GM19240 (cell line): ENCODE results near the gene ELF2.
"Not testable (repeated sequence)": the region's sequence is repeated elsewhere in the genome, so short reads cannot be mapped to it uniquely, and the experiment has no call there.

Source experiments
- DNase-seq: peaks from one replicate; pipeline ENCODE4 v3.0.0; 2011; ENCODE audit warnings: low spot score; ENCODE audit not compliant: insufficient read length

ELF2 gene

GRCh38 chr4:139188648-139189416, 11.8 kb upstream of the ELF2 start:
- DNase-seq: no peak

DNA sequence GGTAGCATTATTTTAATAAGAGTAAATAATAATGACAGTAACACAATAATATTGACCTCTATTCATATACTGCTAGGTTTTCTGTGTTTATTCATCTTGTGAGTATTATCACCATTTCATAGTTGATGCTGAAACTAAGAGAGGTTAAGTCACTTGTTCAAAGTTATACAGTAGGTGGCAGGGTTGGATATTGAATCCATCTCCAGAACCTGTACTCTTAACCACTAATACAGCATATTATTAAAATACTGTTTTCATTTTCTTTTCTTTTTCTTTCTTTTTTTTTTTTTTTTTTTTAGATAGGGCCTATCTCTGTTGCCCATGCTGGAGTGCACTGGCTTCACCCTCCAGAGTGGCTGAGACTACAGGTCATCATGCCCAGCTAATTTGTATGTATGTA, 7.1 kb upstream of the ELF2 start:
- DNase-seq: no peak

GRCh38 chr4:139177869-139178619, 1.0 kb upstream of the ELF2 start:
- peak; percentile 52 for DNase-seq

GRCh38 chr4:139176302-139177048, 543 bp downstream of the ELF2 start:
- DNase-seq: no peak

DNA sequence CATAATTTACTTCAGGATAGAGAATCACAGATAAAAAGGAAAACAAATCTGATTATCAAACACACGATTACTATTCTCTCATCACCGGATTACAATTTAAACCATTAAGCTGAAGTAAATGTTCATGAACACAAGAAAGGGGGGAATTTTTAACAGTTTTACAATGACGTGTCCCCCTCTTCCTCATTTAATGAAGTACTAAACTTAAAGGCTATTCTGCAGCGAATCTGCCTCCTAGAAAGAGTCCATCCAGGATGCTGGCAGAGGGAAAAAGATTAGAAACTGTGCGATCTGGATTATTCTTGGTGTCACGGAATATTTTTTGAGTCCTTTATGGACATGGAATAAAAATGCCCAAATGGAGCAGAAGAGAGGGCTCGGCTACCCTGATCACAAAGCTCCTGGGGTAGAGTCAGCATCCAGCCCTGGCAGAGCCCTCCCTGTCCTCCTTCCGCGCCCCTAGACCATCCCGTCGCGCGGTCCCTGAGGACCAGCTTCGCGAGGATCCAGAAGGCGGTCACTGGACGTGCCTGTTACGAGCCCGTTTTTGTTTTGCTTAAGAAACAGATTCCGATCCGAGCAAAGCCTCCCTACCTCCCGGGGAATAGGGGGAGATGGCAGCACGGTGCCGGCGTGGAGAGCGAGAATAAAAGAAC, 1.2 kb downstream of the ELF2 start:
- no peak for DNase-seq

DNA sequence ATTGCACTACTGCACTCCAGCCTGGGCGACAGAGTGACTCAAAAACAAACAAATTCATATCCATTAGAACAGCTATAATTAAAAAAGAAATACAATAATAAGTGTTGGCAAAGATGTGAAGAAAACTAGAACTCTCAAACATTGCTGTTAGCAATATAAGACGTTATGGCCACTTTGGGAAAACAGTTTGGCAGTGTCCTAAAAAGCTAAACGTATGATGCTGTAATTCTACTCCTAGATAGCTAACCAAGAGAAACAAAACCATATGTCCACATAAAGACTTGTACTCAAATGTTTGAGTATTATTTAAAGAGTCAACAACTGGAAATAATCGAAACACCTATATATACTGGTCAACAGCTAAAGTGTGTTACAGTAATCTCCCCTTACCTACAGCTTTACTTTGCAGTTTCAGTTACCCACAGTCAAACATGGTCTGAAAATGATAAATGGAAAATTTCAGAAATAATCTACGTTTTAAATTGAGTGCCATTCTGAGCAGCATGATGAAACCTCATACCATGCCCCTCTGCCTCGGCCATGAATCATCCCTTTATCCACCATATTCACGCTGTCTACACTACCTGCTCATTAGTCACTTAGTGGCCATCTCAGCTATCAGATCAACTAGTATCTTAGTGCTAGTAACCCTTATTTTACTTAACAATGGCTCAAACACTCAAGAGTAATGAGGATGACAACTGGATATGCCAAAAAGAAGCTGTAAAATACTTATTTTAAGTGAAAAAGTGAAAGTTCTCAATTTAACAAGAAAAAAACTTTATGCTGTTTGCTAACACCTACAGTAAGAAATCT, 4.9 kb downstream of the ELF2 start:
- no peak for DNase-seq

DNA sequence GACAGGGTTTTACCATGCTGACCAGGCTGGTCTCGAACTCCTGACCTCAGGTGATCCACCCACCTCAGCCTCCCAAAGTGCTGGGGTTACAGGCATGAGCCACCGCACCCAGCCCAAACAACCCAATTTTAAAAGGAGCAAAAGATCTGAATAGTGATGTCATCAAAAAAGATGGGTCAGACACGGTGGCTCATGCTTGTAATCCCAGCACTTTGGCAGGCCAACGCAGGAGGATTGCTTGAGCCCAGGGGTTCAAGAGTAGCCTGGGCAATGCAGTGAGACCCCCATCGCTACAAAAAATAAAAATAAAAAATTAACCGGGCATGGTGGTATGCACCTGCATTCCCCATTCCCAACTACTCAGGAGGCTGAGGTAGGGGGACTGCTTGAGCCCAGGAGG, 6.1 kb downstream of the ELF2 start:
- no peak for DNase-seq

- DNase-seq: no peak
Measured at GRCh38 chr4:139167774-139168444, 9.1 kb downstream of the ELF2 start.

DNA sequence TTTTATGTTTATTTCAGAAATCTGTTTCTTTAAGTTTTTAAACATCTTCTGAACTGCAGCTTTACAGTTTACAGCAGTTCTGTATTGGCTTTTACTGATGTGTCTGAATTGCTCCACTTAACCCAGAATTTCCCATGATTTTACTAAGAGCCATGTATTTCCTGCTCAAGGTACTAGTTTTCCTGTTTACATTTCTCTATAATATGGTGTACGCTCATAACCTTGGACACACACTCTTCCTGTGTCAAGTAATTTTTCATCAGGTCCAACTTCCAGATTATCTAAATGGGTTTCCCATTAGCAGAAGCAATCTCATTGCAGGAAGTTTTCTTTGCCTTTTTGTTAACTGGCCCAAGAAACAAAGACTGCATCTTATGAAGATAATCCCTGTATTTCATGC, 12.3 kb downstream of the ELF2 start:
- no peak for DNase-seq

DNA sequence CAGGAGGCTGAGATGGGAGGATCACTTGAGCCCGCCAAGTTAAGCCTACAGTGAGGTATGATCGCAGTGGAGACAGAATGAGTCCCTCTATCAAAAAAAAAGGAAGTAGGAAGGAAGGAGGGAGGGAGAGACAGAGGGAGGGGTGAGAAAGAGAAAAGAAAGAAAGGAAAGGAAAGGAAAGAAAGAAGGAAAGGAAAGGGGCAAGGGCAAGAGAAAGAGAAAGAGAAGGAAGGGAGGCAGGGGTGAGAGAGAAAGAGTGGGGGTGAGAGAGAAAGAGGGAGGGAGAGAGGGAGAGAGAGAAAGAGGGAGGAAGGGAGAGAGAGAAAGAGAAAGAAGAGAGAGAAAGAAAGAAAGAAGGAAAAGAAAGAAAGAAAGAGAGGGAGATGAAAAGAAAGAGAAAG, 13.2 kb downstream of the ELF2 start:
- DNase-seq: no peak

GRCh38 chr4:139157977-139158376, 19.0 kb downstream of the ELF2 start:
- not testable (repeated sequence) for DNase-seq

GRCh38 chr4:139154952-139155557, 22.0 kb downstream of the ELF2 start:
- no peak for DNase-seq

DNA sequence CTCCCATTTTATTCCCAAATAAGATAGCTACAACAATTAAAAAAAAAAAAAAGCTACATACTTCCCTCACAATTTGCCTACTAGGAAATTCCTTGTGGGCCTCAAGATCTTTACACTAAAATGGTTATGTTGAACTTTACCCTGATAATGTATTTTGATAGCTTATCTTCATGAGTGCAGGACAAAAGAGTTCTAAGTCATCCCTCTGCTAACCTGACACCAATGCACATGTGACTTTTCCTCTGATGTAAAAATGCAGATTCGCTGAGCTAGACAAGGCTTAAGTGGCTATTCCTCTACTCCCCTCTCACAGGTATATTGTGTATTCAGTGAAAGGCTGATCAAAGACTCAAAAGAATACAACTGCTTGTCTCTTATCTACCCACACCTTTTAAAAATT, 22.5 kb downstream of the ELF2 start:
- DNase-seq: no peak

GRCh38 chr4:139154134-139154421, 22.9 kb downstream of the ELF2 start:
- no peak for DNase-seq

- DNase-seq: no peak
Measured at GRCh38 chr4:139153411-139154133, 23.4 kb downstream of the ELF2 start.

- DNase-seq: no peak
Measured at GRCh38 chr4:139152249-139152648, 24.8 kb downstream of the ELF2 start.

- no peak for DNase-seq
Measured at GRCh38 chr4:139146926-139147629, 29.9 kb downstream of the ELF2 start.

DNA sequence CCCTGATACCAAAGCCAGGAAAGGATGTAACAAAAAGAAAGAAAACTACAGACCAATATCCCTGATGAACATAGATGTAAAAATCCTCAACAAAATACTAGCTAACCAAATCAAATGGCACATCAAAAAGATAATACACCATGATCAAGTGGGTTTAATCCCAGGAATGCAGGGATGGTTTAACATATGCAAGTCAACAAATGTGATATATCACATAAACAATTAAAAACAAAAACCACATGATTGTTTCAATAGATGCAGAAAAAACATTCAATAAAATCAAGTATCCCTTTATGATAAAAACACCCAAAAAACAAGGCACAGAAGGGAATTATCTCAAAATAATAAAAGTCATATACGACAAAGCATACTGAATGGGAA, 31.5 kb downstream of the ELF2 start:
- no peak for DNase-seq
